Calu3 (cell line): Measurements from ENCODE around the gene ATPAF1. TPM values are rescaled to one million over a fixed set of nuclear protein-coding genes. Genes with fewer than 3 reads are reported as not detected.

ENCODE experiments used
- Bru-seq: library from RNA; stranded (reverse); fragments of 400-500 nt; gene quantifications from one replicate; lab custom pipeline; 2021; lab: Mats Ljungman, UMichigan
- BruChase-seq, 2 experiments: library from RNA; stranded (reverse); fragments of 400-500 nt; gene quantifications; one replicate each; lab custom pipeline; 2021; lab: Mats Ljungman, UMichigan
- BruUV-seq: library from RNA; stranded (reverse); fragments of 400-500 nt; replicated peaks from 2 replicates; lab custom pipeline; 2021; lab: Mats Ljungman, UMichigan
- CTCF ChIA-PET: fragments of 300-600 bp; sonication (Branson Sonifier 250); formaldehyde crosslinking; loops from one replicate; lab custom pipeline; 2022; ENCODE audit warnings: antibody characterized with exemption; lab: Charles Lee
- DNase-seq: peaks from one replicate; pipeline ENCODE4 v3.0.0; 2022
- H3K27ac Mint-ChIP-seq: one replicate; pipeline ENCODE4 v1.8.0; 2022; ENCODE audit warnings: mixed read lengths; ENCODE audit not compliant: unreplicated experiment
- H3K27me3 Mint-ChIP-seq: one replicate; pipeline ENCODE4 v1.8.0; 2022; ENCODE audit warnings: mixed read lengths; ENCODE audit not compliant: unreplicated experiment
- H3K36me3 Mint-ChIP-seq: one replicate; pipeline ENCODE4 v1.8.0; 2022; ENCODE audit warnings: mild to moderate bottlenecking, moderate library complexity, mixed read lengths; ENCODE audit not compliant: insufficient read depth, unreplicated experiment
- H3K4me1 Mint-ChIP-seq: one replicate; pipeline ENCODE4 v1.8.0; 2022; ENCODE audit warnings: mild to moderate bottlenecking, low read depth, mixed read lengths; ENCODE audit not compliant: unreplicated experiment
- H3K4me3 Mint-ChIP-seq: one replicate; pipeline ENCODE4 v1.8.0; 2022; ENCODE audit warnings: mild to moderate bottlenecking, low read depth, moderate library complexity, mixed read lengths; ENCODE audit not compliant: unreplicated experiment
- H3K9me3 Mint-ChIP-seq: one replicate; pipeline ENCODE4 v1.8.0; 2022; ENCODE audit warnings: low read depth, mixed read lengths; ENCODE audit not compliant: unreplicated experiment
- intact Hi-C: fragments of 100-400 bp; cut with micrococcal nuclease; formaldehyde crosslinking; loops from one replicate; pipeline ENCODE4 v1.10.0; 2022; ENCODE audit not compliant: unreplicated experiment
- long read RNA-seq: library from polyadenylated mRNA; stranded (forward); transcript quantifications from one replicate; pipeline ENCODE4 v2.0.0, GENCODE V29; 2022
- total RNA-seq: library from RNA; stranded (reverse); gene quantifications from 2 replicates; pipeline ENCODE4 v1.2.3, GENCODE V29; 2022
- TF ChIP-seq, protein P1 (sequence below): fragments of 200-600 bp; IDR thresholded peaks from one replicate; pipeline ENCODE4 v1.8.0; 2022; ENCODE audit warnings: antibody characterized with exemption; ENCODE audit not compliant: unreplicated experiment

Gene ATPAF1, protein sequence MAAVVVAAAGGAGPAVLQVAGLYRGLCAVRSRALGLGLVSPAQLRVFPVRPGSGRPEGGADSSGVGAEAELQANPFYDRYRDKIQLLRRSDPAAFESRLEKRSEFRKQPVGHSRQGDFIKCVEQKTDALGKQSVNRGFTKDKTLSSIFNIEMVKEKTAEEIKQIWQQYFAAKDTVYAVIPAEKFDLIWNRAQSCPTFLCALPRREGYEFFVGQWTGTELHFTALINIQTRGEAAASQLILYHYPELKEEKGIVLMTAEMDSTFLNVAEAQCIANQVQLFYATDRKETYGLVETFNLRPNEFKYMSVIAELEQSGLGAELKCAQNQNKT
- total RNA-seq (33.9 and 34.5 TPM in 2 replicates), Bru-seq, nascent RNA (percentile 74 among the genes with signal in this experiment), BruChase-seq, experiment 1, labeled RNA remaining after a 6-hour chase (percentile 66 among the genes with signal in this experiment), BruChase-seq, experiment 2, labeled RNA remaining after a 2-hour chase (percentile 64 among the genes with signal in this experiment)
- long read RNA-seq, full-length matches to known transcripts: 90 of 120 reads
- long read RNA-seq, partial matches to known transcripts: 2 of 120 reads
- long read RNA-seq, other reads (novel, unspliced or antisense): 28 of 120 reads

- TF ChIP-seq, protein P1, sequence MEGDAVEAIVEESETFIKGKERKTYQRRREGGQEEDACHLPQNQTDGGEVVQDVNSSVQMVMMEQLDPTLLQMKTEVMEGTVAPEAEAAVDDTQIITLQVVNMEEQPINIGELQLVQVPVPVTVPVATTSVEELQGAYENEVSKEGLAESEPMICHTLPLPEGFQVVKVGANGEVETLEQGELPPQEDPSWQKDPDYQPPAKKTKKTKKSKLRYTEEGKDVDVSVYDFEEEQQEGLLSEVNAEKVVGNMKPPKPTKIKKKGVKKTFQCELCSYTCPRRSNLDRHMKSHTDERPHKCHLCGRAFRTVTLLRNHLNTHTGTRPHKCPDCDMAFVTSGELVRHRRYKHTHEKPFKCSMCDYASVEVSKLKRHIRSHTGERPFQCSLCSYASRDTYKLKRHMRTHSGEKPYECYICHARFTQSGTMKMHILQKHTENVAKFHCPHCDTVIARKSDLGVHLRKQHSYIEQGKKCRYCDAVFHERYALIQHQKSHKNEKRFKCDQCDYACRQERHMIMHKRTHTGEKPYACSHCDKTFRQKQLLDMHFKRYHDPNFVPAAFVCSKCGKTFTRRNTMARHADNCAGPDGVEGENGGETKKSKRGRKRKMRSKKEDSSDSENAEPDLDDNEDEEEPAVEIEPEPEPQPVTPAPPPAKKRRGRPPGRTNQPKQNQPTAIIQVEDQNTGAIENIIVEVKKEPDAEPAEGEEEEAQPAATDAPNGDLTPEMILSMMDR: no peak
- Mint-ChIP-seq H3K9me3 (no peaks in the 10 kb centered on the region), H3K4me1 (peaks cover 15% of the 10 kb centered on the region), H3K36me3 (no peaks in the 10 kb centered on the region), H3K4me3 (no peak within 1 kb of the TSS), H3K27ac (peak within 1 kb of the TSS; percentile 20), H3K27me3 (no peaks in the 10 kb centered on the region)
- intact Hi-C loops: no loop called here
- peak; percentile 74 for DNase-seq
- CTCF ChIA-PET: no interaction called here
- BruUV-seq: no TSS peak
Measured at GRCh38 chr1:46667782-46668760, at the start of gene ATPAF1. ATPAF1 (minus strand) TSS chr1:46668364; CDS start chr1:46668322, 42 bp downstream.

DNA sequence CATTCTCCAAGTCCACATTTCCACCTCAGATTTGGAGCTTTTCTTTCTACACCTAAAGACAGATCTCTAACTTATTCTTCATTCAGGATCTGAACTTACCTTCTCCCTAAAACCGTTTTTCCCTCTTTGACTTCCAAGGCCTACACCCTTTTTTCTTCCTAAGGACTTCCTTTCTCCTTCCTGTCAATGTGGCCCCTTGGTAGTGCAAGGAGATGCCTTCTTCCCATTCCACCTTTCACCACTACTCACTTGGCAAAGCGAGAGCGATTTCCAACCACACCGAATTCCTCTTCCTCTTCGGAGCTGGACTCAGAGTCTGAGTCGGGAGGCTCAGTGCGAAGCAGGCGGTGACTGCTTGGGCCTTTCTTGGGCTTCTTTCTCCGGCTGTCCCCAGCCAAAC is 49.5 kb upstream of the ATPAF1 start:
- CTCF ChIA-PET: interaction anchor here (0.6 kb wide), 2 partner anchors 36 to 86 kb away, joined by 3 to 4 read pairs; no protein-coding TSS in a partner anchor
- no TSS peak for BruUV-seq
- intact Hi-C loops: no loop called here

DNA sequence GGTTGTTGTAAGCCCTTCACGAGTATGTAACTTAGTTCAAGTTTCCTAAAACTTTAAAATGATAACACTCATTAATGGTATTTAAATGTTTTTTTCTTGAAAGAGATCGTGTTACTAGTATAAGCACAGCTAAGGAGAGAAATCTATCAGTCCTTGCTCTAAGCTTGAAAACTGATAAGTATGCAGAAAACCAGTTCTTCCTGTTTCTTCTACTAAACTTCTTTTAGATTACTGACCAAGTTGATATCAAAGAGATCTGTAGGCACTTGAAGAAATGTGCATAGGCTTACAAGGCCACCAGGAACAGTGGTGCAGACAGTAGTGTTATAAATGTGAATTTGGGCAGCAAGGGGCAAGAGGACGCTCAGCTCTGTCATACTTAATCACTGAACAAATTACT is 46.8 kb upstream of the ATPAF1 start:
- CTCF ChIA-PET: interaction anchor here (0.5 kb wide), 1 partner anchor 138 kb away, joined by 3 read pairs; no protein-coding TSS in a partner anchor
- Mint-ChIP-seq H3K4me1 (peaks cover 38% of the 10 kb centered on the region), H3K9me3 (no peaks in the 10 kb centered on the region), H3K36me3 (peaks cover 62% of the 10 kb centered on the region), H3K27me3 (no peaks in the 10 kb centered on the region), H3K4me3 (no peak overlapping the region), H3K27ac (no peak overlapping the region)
- intact Hi-C loops: no loop called here
- no TSS peak for BruUV-seq
- DNase-seq: no peak
- TF ChIP-seq, protein P1: no peak

More for the DNA sequence above, 49.5 kb upstream of the ATPAF1 start:
- H3K27ac Mint-ChIP-seq: peak overlapping the region; percentile 90
- TF ChIP-seq, protein P1: no peak
- H3K4me3 Mint-ChIP-seq: peak overlapping the region; percentile 91
- H3K4me1 Mint-ChIP-seq: peaks cover 39% of the 10 kb centered on the region
- no peak for DNase-seq
- H3K27me3 Mint-ChIP-seq: no peaks in the 10 kb centered on the region
- peaks cover 53% of the 10 kb centered on the region for H3K36me3 Mint-ChIP-seq
- H3K9me3 Mint-ChIP-seq: no peaks in the 10 kb centered on the region

DNA sequence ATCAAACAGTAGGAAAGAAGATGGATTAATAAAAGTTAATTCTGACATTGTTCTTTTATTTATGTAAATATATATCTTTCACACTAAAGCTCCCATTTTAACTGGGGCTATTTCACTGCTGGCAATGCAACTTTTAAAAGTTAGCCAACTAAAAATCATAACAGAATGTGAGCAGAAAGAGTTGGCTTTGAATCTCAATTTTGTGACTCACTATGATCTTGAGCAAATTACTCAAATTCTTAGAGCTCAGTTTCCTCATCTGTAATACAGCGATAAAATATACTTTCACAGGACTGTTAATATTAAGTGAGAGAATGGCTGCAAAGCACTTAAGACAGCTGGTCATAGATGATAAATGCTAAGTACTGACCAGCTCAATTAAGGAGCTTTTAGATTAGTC is 40.0 kb upstream of the ATPAF1 start:
- CTCF ChIA-PET: interaction anchor here (0.9 kb wide), 1 partner anchor 104 kb away, joined by 3 read pairs; the partner anchor contains the start of gene MKNK1
- Mint-ChIP-seq H3K4me1 (no peaks in the 10 kb centered on the region), H3K9me3 (no peaks in the 10 kb centered on the region), H3K36me3 (peaks cover 40% of the 10 kb centered on the region), H3K4me3 (no peak overlapping the region), H3K27ac (no peak overlapping the region), H3K27me3 (no peaks in the 10 kb centered on the region)
- DNase-seq: no peak
- no TSS peak for BruUV-seq
- intact Hi-C loops: no loop called here
- TF ChIP-seq, protein P1: no peak
